RPMI8226 (cell line): Measurements from ENCODE around the gene SAFB.

Experiments used
- DNase-seq: peaks from one replicate; pipeline ENCODE4 v3.0.0-alpha.2; 2015

SAFB gene

DNA sequence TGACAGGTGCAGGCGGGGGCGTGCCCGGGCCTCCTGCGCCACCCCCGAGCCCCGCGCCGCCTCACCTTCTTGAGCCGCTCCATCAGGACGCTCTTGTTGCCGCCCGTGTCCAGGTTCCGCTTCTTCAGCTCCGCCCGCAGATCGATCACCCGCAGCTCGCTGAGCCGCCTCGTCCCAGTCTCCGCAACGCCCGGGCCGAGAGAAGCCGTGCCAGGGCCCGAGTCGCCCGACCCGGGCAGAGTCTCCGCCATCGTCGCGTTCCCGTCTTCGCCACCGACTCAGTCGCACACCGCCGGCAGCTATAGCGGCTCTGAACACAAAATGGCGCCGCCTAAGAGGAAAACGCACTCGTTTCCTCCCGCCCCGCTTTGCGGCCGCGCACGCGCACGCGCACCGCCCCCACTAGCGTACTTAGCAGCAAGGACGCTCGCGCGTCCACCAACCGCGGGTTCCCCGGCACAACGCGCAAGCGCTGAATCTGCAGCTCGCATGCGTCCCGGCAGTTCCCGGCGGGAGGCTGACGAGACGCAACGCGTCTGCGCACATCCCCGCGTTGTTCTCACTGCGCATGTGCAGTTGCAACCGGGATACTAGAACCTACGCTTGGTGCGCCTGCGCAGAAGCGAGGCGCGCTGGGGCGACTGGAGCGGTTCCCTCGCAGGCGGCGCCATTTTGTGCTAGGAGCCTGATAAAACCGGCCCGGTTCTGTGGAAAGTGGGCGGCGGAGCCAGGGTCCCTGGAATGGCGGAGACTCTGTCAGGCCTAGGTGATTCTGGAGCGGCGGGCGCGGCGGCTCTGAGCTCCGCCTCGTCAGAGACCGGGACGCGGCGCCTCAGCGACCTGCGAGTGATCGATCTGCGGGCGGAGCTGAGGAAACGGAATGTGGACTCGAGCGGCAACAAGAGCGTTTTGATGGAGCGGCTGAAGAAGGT lies at the start of gene SAFB, which contains the start of gene SAFB2:
SAFB (plus strand) TSS at position 619 of the 932 bp plus-strand sequence; CDS start at position 742, 123 bp downstream.
SAFB2 (minus strand) TSS at position 312 of the 932 bp plus-strand sequence; CDS start at position 251, 61 bp downstream.
- DNase-seq: peak; percentile 100

DNA sequence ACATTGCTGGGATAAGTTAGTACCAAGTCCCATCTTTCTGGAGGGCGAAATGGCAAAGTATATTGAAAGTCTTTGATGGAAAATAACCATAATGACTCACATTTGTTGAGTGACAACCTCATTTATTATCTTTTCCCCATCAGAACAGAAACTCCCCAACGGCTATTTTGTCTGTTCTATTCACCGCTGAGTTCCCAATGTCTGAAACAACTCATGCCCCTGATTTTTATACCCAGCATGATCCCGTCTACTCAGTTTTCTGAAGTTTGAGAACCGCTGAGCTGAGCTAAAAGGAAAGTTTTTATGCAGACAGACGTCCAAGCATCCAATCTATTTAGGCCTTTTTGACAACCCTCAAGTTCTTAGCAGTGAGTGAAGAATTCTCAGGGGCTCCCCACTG lies 47.3 kb upstream of the SAFB start:
- DNase-seq: no peak

DNA sequence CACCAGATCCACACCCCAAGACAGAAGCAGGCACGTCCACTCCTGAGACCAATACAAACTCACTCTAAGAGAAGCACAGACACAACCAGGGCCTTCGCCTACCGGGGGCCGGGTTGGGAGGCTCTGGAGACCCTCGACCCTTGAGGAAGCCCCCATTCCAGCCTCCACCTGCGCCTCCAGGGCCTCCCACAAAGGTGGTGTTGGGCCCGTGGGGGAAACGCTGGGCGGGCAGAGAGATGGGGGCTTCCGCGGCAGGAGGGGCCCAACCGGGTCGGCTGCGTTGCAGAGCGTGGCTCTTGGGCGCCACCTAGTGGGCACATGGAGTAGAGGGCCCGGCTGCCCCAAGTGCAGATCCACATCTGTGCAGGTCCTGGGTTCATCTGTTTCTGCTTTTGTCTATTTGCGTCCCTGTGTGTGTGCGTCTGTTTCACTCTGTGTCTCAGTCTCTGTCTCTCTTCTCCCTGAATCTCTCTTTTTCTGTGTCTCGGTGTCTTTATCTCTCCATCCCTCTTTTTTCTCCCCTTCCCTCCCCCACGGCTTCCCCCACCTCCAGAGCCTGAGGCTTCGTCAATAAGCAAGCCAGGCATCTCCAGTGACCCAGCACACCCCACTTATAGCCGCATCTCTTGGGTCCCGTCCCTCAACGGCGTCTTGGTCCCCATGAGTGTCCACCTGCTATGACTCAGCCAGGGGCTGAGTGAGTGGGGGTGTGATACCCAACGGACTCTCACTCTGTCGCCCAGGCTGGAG lies 44.6 kb upstream of the SAFB start:
- peak; percentile 73 for DNase-seq

DNA sequence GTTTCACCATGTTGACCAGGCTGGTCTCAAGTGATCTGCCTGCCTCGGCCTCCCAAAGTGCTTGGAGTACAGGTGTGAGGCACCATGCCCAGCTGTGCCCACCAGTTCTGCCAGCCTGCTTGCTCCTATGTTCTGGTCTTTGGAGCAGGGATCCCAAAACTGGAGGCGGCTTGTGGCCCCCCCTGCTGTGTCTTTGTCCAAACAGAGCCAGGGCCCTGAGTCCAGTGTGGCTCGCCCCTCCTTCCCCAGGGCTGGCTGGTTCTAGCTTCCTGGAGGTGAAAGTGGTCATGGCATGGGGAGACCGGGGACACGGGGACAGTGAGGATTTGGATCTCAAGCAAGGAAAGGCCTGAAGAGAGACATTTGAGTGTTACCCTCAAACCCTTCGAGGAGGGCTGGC lies 43.6 kb upstream of the SAFB start:
- no peak for DNase-seq

DNA sequence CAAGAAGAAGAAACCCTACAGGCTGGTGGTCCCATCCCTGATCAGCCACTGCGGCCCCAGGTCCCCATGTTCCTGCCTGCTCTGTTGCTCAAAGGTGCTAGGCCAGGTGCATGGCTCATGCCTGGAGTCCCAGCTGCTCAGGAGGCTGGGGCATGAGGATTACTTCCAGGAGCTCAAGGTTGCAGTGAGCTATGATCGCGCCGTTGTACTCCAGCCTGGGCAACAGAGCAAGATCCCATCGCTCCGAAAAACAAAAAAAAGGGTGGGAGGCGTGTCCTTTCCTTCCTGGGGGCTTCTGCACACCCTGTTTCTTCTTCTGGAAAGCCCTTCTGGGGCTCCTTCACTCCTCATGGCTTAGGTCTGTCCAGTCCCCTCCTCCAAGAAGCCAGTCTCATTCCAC lies 43.2 kb upstream of the SAFB start:
- DNase-seq: no peak

DNA sequence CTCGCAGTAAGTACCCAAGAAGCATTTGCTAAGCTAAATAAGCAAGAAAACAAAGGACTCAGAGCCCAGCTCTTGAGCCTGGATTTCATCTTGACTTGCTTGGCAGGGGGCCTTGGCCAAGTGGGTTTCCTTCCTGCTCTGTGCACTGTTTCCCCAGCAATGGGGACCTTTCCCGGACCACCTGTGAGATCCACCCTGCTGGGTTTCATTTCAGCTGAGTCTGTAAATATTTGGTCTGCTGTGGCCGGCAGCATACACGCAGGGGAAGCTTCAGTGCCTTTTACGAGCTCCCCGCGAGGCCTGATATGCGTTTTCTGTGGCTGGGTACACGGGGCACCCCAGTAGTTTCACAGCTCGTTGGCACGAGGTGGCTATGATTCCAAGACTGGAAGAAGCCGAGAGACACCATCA lies 42.7 kb upstream of the SAFB start:
- no peak for DNase-seq

DNA sequence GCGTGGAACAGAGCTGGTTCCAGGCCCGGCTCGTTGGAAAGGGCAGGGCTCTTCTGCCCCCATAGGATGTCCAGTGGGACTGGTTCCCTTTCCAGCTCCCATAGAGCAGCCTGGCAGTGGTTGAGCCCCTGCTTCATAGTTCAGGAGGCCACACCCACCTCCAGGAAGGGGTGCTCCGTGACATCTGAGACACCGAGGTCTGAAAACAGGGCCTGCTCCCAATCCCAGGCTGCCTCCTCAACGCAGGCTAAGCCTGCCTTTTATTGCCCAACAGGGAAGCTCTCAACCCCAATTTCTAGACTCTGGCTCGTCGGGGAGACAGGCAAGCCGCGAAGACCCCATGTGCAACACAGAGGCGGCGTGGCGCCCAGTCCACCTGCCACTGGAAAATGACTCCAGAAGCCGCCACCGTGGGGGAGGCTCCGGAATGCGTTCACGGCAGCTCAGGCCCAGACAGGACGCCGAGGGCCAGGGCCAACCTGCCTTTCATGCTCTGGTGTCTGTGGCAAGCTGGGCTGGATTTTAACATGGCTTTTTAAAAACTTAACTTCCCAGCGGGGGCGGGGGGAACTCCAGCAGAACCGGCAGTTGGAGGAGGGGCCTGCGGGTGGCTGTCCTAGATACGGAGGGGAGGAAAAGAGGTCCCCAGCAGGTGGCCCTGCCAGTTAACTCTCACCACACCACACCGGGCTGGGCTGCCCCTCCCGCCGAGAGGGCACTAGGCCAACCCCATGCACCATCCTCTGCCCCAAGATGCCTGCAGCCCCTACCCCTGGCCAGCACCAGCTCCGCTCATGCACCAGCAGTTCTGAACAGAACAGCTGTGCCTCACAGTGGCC lies 37.2 kb upstream of the SAFB start:
- DNase-seq: no peak

DNA sequence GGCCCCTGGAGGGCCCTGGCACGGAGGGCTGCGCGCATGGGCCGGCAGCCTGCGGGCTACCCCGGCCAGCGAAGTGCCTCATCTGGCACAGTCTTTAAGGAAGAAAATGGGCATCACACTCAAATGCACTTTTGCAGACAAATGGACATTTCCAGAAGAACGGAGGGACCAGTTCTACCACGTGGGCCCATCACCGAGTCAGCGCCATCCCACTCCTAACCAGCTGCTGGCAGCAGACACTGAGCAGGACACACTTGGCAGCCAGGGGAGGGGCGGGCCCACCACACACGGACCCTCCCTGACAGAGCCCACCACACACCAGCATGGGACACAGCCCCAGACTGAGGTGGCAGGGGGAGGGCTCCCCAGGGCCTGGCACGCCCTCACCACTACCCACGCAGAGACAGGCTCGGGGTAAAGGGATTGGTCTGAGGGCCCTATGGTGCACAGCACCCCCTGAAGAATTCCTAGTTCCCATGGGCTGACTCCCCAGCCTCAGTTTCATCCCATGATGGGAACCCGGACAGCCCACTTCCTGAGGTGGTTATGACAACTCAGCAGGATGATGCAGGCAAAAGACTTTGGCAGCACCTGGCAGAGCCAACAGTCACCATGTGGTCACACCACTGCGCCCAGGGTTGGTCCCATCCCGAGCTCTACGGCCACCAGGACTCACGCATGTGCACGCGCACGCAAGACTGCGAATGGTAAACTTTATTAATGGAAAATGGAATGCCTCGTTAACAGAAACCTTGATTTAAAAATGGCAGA lies 36.4 kb upstream of the SAFB start:
- no peak for DNase-seq

DNA sequence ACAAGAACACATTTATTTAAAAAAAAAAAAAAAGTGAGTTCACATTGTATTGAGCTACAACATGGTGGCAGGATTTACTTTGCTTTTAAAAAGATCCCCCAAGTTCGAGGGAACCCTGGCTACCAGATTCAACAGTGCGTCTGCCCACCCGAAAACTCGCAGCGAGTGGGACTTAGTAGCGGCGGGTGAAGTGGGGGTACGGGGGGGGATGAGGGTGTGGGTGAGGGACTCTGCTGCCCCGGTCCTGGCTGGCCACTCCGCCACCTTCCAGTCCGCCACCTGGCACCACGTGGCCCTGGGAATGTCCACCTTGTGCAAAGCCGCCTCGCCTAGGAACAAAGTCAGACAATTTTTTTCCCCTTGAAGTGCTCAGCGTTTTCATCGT lies 35.8 kb upstream of the SAFB start:
- no peak for DNase-seq

DNA sequence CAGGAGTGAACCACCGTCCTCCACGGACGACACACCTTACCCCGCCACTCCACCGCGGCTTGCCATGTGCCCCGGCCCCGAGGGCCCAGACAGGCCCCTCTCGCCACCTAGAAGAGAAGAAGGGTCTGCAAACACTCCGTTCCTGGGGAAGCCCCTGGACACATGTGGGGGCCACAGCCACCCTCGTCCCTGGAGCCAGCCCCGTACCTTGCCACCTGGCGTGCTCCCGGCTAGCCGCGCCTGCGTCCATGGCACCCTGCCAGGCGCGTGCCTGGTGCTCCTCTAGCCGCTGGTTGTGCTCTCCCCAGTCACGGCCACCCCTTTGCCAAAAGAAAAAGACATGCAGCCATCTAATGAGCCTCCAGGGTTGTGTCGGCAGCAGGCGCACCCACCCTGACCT lies 35.2 kb upstream of the SAFB start:
- no peak for DNase-seq

DNA sequence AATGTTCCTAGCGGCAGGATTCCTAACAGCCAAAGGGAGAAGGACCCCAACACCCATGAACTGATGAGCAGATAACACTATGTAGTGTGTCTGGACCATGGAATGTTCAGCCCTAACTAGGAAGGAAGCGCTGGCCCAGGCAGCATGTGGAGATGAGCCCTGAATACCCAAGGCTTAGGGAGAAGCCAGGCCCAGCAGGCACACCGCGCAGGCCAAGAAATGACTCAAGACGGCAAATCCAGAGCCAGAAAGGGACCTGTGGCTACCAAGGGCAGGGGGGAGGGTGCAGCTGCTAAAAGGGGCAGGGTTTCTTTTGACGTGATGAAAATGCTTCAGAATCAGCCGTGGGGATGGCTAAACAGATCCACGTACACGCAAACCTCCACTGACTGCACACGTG lies 34.4 kb upstream of the SAFB start:
- DNase-seq: no peak

DNA sequence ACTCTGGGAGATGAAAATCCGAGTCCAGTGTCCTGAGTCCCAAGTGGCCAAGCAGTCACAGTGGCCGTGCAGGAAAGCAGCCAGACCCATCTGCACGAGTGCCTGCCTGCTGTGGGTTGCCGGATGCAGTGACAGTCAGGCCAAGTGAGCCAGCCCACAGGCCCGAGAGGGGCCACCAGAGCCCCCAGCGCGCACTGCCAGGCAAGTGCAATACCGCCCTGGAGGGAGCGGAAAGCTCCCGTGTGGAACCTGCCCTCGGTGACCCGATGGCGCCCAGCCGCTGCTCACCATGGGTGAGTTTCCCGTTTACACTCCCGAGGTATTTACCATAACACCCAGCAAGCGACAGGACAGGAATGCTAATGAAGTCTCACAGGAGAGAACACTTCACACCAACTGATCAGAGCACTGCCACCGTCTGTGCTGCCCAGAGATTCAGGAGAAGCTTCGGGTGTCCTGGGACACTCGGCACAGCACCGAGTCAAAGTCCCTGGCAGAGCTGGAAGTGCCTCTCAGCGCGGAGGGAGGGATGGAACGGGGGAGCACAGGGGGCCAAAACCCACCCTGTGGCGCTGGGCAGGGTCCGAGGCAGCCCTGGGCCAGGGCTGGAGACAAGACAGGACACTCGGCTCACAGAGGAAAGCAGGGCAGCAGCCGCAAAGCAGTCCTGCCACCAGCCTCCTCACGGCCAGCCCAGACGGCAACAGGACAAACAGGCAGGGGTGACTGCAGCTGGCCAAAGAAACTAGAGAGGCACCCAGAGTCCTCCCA lies 33.8 kb upstream of the SAFB start:
- no peak for DNase-seq

DNA sequence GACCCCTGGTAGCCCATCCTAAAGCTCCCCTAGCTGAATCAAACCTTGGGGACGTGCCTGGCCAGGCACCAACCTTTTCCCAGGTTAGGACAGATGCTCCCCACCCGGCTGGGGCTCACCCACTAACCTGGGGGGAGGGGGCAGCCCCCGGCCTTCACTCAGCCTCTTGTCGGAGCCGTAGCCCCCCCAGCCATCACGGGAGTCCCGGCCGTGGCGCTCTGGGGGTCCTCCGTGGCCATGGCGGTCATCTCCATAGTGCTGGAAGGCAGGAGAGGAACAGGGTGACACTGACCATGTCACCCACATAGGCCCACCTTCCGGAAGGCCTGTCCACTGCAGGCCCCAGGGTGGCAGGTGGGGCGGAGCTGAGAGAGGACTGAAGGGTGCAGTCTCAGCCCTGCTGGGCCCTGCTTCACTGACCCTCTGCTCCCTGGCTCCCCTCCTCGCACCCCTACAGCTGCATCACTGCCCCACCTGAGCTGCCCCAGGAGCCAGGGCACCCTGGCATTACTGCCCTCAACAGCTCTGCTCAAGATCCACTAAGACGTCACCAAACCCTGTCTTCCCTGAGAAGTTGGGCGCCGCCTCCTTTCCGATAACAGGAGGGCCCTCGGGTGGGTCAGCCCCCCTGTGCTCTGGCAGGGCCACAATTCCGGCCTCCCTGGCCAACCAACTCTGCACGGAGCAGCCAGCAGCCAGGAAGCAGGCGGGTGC lies 32.6 kb upstream of the SAFB start:
- no peak for DNase-seq

DNA sequence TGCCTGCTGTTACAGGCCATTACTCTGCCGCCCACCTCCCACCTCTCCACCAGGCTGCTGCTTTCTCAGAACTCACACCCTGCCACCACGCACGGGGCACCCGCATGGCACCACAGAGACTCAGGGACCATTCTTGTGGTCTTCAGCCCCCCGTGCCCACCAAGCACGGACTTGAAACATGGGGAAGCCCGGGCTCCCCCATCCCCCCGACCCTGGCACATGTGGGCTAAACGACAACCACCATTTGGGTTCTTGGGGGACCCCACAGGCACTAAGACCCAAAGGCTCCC lies 32.1 kb upstream of the SAFB start:
- DNase-seq: no peak

DNA sequence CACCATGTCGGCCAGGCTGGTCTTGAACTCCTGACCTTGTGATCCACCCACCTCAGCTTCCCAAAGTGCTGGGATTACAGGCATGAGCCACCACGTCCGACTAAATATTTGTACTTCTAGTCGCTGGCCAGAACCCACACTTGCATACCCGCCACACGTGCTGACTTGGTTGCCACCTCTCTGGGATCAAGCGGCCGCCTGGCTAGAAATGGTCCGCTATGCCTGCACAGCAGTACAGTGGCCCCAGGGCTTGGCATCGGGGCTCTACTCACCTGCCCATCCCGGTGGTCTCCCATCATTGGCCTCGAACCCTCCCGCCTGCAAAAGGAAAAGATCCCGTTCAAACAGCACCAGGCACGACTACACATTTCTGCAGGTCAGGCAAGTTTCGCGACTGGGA lies 31.4 kb upstream of the SAFB start:
- DNase-seq: no peak

DNA sequence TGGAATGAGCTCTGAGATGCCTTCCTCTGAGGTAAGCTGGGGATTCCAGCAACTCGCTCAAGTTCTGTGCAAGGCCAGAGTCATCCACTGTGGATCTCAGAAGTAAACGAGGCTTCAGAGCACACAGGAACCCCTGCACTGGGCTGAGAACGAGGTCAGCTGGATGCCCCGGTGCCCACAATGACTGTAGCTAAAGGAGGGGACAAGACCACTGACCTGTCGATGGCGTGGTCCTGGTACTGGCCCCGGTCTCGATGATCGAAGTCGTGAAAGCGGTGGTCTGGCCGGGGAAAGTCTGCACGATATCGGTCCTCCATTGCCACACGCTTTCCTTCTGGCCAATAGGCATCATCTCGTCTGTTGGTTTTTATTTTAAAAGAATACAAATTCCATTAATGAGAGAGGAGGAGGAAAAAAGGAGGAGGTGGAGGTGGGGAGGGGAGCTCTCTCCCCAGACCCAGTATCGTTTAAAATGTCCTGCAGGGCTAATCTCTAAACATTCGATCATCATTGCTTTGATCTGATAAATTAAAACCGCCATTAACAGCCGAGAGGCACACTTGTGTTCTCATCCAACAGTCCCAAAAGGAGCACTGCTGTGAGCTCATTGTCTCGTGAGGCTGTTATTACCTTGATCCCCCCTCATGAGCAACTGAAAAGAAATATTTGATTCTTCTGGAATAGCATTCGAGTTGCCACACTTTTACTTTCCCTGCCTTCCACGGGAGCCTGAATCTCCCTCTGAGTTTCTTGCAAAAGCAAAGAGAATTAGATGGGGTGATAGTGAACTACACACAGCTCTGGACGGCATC lies 30.1 kb upstream of the SAFB start:
- DNase-seq: no peak

DNA sequence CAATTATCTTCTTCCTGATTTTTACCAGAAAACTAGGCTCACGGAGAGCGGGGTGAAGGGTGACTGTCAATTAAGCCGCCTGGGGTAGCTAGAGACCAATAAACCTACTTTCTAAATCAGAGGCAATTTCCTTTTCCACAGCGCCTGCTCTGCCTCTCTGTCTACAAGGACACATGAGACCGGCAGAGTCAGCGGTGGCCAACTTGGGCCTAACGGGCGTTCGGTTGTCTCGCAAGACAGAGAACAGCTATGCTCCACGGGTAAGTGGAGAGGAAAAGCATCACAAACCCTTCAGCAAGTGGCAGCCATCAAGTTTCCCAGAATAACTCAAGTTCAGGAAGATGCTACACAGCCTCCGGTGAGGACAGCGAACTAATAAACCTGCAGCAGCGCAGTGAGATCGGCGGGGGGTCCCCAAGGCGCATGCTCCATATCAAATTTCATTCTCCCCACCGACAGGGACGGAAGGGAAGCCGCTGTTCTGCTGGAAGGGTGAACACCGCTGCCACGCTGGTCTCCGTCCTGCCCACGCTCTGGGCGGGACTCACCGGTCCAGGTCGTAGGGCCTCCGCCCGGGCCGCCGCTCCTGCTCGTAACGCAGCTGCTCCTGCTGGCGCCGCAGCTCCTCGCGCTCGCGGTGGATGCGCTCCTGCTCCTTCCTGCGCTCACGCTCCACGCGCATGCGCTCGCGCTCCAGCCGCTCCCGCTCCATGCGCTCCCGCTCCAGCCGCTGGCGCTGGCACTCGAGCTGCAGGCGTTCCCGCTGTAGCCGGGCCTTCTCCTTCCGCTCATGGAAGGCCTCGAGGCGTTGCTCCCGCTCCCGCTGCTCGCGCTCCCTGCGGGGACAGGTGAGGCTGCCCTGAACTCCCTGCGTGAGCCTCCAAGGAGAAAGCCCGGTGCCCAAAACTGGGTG lies 29.3 kb upstream of the SAFB start:
- DNase-seq: no peak

DNA sequence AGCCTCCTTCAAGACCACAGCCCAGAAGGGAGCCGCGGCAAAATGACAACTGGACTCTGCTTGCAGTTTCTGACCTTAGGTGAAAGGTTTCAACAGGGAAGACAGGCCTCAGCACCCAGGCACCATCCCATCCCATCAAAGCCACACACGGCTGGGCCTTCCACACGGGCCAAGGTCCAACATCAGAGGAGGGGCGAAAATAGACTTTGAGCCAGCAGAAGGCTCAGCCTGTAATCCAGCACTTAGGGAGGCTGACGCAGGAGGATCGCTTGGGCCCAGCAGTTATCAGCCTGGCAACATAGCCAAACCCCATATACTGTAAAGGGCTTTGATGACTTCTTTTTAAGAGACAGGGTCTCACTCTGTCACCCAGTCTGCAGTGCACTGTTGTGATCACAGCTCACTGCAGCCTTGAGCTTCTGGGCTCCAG lies 28.3 kb upstream of the SAFB start:
- DNase-seq: no peak

DNA sequence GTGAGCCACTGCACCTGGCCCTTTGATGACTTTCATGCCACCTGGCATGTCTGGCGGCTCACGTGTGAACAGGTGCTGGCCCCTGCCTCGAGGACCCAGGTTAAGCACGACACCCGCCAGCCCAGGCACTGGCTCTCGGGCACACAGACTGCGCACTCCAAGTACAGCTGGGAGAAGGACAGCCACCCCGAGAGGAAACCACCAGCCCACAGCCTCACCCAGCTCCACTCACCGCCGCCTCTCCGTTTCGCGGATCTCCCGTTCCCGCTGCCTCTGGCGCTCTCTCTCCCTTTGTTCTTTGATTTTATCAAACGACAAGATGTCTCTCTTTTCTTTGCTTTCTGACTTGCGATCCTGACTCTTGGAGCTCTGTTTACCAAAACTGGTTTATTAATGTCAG lies 27.8 kb upstream of the SAFB start:
- DNase-seq: no peak
